HUDEP-2 (cell line): ENCODE results near the gene FOXQ1.
"Not testable (repeated sequence)": the region's sequence is repeated elsewhere in the genome, so short reads cannot be mapped to it uniquely, and the experiment has no call there.

Experiments used
- DNase-seq, 76 experiments: peaks; one replicate each; lab custom pipeline; 2025; ENCODE audit not compliant: unreplicated experiment in 76 of 76; lab: John Stamatoyannopoulos, UW

FOXQ1 gene

DNA sequence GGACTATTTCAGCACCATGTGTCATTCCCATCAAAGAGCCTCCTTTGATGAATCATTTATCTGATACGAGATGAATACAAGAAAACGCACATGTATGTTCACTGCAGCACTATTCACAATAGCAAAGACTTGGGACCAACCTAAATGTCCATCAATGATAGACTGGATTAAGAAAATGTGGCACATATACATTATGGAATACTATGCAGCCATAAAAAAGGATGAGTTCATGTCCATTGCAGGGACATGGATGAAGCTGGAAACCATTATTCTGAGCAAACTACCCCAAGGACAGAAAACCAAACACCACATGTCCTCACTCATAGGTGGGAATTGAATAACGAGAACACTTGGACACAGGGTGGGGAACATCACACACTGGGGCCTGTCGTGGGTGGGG, 49.8 kb downstream of the FOXQ1 start:
- DNase-seq: not testable (repeated sequence)

GRCh38 chr6:1362643-1363042, 50.7 kb downstream of the FOXQ1 start:
- no peak for DNase-seq

DNA sequence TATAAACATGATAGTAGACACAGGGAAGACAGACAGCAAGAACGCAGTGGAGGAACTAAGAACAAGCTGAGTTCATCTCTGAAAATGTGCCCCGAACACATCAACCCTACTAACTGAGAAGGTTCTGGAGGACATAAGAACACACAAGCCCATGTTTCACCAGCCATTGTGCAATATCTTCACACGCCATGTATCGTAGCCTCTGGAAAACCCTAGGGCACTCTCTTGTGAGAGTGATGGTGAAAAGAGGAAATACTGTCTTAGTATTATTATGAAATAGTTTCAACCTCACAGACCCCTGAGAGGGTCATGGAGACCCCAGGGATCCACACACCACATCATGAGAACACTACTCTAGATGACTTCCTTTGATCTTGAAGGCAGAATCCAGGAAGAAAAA, 51.4 kb downstream of the FOXQ1 start:
- no peak for DNase-seq

DNA sequence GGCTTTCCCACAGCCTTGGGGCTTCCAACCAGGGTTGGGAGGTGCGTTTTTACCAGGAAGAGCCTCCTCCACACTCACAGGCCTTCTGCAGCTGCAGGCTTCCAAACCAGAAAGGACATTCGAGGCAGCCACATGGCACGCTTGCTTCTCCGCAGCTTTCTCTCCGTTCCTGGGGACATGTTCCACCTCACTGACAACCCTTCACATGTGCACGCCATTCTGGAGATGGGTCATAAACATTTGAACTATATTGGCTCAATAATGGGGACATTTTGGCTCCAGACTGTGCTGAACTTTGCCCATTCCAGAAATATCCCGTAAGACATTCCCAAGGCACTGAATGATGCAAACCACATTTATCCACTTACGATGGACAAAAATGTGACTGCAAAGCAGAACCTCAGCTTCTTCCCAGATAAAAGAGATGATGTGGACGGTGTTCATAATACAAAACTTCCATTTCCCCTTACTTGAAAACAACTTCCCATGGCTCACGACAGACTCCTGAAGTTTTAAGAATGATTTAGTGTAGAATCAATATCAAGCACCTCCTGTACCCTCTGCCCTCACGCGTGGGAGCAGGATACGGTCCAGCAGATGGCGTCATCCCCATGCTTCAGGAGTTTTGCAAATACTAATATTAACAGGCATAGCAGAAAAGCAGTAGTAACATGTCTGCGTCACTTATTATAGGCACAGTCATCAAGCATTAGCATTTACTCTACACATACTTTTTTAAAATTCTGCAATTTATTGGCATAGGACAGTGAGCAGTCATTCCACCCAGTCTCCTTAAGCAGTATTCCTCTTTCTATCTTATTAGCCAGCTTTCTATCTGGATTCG, 52.1 kb downstream of the FOXQ1 start:
- peak in 5 of 76 experiments; percentile 6 to 23 (median 10) for DNase-seq
